Measurements from ENCODE around the gene ZNF20.
"Not testable (repeated sequence)": the region's sequence is repeated elsewhere in the genome, so short reads cannot be mapped to it uniquely, and the experiment has no call there.

Gene ZNF20

DNA sequence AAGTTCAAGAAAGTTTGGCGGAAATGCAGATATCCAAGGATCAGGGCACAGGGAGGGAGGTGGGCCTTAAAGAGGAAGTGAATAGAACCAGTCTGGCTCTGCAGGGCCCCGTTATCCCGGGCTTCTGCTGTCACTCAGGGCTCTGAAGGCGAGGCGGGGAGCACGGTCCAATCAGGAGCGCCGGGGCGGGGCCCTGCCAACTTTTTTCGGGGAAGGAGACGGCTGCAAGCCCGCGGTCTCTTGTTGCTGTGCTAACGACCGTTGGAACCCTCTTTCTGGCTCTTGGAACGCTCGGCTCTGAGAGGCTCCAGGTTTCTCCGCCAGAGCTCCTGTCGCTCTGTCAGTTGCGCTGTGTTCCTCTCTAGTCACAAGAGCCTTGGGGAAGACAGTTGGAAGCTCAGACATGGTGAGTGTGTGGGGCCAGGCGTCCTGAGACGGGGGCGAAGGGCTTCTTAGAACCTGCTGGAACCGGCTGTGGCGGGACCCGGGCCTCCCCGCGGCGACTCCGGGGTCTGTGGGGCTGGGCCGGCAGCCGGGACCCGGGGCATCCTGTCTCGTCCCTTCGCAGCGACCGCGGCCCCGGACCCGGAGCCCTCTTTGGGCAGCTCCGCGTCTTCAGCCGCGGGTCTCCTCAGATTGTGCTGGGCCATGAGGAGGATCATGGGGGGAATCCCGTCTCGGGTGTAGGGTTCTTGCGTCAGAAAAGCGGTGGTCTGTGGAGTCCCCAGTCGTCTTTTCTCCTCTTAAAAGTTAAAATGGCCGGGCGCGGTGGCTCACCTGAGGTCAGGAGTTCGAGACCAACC is 47.9 kb downstream of the ZNF20 start:
- TF ChIP-seq, protein P1, sequence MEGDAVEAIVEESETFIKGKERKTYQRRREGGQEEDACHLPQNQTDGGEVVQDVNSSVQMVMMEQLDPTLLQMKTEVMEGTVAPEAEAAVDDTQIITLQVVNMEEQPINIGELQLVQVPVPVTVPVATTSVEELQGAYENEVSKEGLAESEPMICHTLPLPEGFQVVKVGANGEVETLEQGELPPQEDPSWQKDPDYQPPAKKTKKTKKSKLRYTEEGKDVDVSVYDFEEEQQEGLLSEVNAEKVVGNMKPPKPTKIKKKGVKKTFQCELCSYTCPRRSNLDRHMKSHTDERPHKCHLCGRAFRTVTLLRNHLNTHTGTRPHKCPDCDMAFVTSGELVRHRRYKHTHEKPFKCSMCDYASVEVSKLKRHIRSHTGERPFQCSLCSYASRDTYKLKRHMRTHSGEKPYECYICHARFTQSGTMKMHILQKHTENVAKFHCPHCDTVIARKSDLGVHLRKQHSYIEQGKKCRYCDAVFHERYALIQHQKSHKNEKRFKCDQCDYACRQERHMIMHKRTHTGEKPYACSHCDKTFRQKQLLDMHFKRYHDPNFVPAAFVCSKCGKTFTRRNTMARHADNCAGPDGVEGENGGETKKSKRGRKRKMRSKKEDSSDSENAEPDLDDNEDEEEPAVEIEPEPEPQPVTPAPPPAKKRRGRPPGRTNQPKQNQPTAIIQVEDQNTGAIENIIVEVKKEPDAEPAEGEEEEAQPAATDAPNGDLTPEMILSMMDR (conservative IDR thresholded peaks at IDR 0.05), result no peak
- H3K27ac ChIP-seq, result peak overlapping the region; percentile 64; the same call in 1 of the 2 replicates

DNA sequence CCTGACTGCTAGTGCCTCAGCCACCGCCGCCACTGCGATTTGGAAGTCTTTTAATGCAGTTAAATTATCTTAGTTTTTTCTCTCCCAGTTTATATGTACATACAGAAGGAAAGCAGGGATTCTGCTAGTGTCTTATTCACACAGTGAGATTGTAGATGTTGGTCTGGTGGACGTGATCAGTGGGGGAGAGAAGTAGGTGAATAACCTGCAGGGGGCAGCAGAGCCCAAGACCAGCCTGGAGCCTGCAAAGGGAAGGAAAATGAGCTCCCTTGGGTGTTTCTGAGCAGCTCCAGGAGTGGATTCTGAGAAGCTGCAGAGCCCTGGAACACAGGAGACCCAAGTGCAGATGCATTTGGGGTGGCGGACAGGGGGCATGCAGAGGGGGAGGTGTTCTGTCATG is 49.3 kb downstream of the ZNF20 start:
- TF ChIP-seq, protein P1 (conservative IDR thresholded peaks at IDR 0.05), result peak; percentile 78
- no peak overlapping the region for H3K27ac ChIP-seq

DNA sequence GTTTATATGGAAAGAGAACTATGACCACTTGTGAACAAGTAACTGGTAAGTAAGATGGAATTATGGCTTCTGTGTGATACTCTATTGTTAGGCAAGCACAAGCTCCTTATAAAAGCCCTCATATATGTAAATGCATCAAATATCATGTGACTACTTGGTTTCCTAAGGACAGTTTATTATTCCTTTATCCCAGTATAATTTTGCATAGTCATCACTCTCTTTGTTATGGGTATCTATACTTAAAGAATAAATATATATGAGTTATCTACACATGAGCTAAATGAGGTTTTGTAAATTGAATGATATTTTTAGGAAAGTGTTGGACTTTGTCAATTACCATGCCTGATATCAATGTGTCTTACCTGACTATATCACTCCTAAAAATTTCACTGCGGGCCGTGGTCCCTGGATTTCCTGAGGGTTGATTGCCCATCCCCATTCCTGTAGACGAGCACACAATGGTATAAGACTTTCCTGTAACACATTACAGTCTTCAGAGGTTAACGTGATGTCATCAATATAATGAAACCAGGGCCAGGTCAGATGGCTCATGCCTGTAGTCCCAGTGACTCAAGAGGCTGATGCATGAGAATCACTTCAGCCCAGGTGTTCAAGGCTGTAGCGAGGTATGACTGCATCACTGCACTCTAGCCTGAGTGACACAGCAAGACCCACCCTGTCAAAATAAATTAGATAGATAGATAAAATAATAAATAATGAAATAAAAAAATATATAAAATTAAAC is 54.9 kb downstream of the ZNF20 start:
- TF ChIP-seq, protein P1 (conservative IDR thresholded peaks at IDR 0.05), result no peak
- H3K27ac ChIP-seq, result no peak overlapping the region

DNA sequence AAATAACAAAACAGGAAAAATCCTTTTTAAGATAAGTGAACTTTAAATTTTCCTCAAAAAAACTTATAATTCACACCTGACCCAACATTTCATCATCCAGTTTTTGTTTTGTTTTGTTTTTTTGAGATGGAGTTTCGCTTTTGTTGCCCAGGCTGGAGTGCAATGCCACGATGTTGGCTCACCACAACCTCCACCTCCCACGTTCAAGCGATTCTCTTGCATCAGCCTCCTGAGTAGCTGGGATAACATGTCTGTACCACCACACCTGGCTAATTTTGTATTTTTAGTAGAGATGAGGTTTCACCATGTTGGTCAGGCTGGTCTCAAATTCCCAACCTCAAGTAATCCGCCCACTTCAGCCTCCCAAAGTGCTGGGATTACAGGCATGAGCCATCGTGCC is 56.8 kb downstream of the ZNF20 start:
- H3K27ac ChIP-seq, result not testable (repeated sequence)
